CD4-positive, alpha-beta T cell (primary cell): ENCODE measurements around the gene CCN5. TPM values are rescaled to one million over a fixed set of nuclear protein-coding genes. Genes with fewer than 3 reads are reported as not detected.

Experiments used
- ATAC-seq: fragments of 200-7000 bp; cut with Tn5 transposase; one replicate; pipeline ENCODE4 v1.10.0; 2022; ENCODE audit warnings: mild to moderate bottlenecking; ENCODE audit not compliant: poor library complexity
- CTCF ChIA-PET: fragments of 350-600 bp; sonication (Branson Sonifier 250); formaldehyde crosslinking; loops from one replicate; lab custom pipeline; 2021; ENCODE audit warnings: antibody characterized with exemption, inconsistent platforms; lab: Charles Lee
- POLR2A ChIA-PET: fragments of 350-600 bp; sonication (Branson Sonifier 250); formaldehyde crosslinking; loops from one replicate; lab custom pipeline; 2021; ENCODE audit warnings: antibody characterized with exemption, inconsistent platforms; lab: Charles Lee
- DNase-seq, 14 experiments: peaks; one replicate each; pipeline ENCODE4 v3.0.0-alpha.2; 2013 to 2020; ENCODE audit warnings: mixed read lengths in 2 of 14
- H3K27ac ChIP-seq, 2 donors: one replicate each; pipeline versions ENCODE4 v1.5.1 to v1.7.0; 2013; ENCODE audit warnings: low read length in 2 of 2, low read depth in 1 of 2, mild to moderate bottlenecking in 1 of 2
- H3K27me3 ChIP-seq, 2 experiments: 1 replicate in 1 of 2; 2 replicates in 1 of 2; pipeline versions ENCODE4 v1.6.1 to v1.7.0; 2013; ENCODE audit warnings: low read length in 2 of 2, control low read depth in 1 of 2, mild to moderate bottlenecking in 1 of 2, moderate library complexity in 1 of 2; ENCODE audit not compliant: insufficient read depth in 2 of 2, control insufficient read depth in 1 of 2
- H3K36me3 ChIP-seq: one replicate; pipeline ENCODE4 v1.6.1; 2013; ENCODE audit warnings: low read length, control low read depth; ENCODE audit not compliant: insufficient read depth
- H3K4me1 ChIP-seq: one replicate; pipeline ENCODE4 v1.6.1; 2013; ENCODE audit warnings: low read length, control low read depth; ENCODE audit not compliant: insufficient read depth
- H3K4me3 ChIP-seq: one replicate; pipeline ENCODE4 v1.5.1; 2013; ENCODE audit warnings: mild to moderate bottlenecking, low read length, moderate library complexity
- H3K9me3 ChIP-seq, 2 experiments: 1 replicate in 1 of 2; 2 replicates in 1 of 2; pipeline versions ENCODE4 v1.6.1 to v1.7.0; 2013; ENCODE audit warnings: low read length in 2 of 2, mild to moderate bottlenecking in 2 of 2, control low read depth in 1 of 2, moderate library complexity in 1 of 2; ENCODE audit not compliant: control insufficient read depth in 1 of 2, insufficient read depth in 1 of 2
- H3K27ac Mint-ChIP-seq: one replicate; pipeline ENCODE4 v1.8.0; 2020; ENCODE audit warnings: mixed read lengths
- H3K27me3 Mint-ChIP-seq: one replicate; pipeline ENCODE4 v1.8.0; 2021; ENCODE audit warnings: mixed read lengths
- H3K36me3 Mint-ChIP-seq: one replicate; pipeline ENCODE4 v1.8.0; 2021; ENCODE audit warnings: low read depth, mixed read lengths
- H3K4me1 Mint-ChIP-seq: one replicate; pipeline ENCODE4 v1.8.0; 2021; ENCODE audit warnings: low read depth, mixed read lengths
- H3K4me3 Mint-ChIP-seq: one replicate; pipeline ENCODE4 v1.8.0; 2020; ENCODE audit warnings: mild to moderate bottlenecking, mixed read lengths
- H3K9me3 Mint-ChIP-seq: one replicate; pipeline ENCODE4 v1.8.0; 2020; ENCODE audit warnings: mixed read lengths
- intact Hi-C, 2 experiments: fragments of 100-400 bp; cut with DNase I in 1 of 2; cut with micrococcal nuclease in 1 of 2; formaldehyde crosslinking; loops; one replicate each; pipeline versions ENCODE4 v1.15.1 to v1.9.0; 2023 to 2025; cut with DNase I, micrococcal nuclease
- total RNA-seq, 174 experiments: library from RNA in 2 of 174; stranded (reverse) in 2 of 174; gene quantifications; one replicate each; pipeline ENCODE4 v1.2.3 and lab custom pipeline; 2021 to 2026
- TF ChIP-seq, protein P1 (sequence below): fragments of 200-600 bp; IDR thresholded peaks from one replicate; pipeline ENCODE4 v1.8.0; 2022; ENCODE audit warnings: antibody characterized with exemption, mild to moderate bottlenecking

Gene CCN5
- total RNA-seq, 2 experiments from 2014 or later = not detected

DNA sequence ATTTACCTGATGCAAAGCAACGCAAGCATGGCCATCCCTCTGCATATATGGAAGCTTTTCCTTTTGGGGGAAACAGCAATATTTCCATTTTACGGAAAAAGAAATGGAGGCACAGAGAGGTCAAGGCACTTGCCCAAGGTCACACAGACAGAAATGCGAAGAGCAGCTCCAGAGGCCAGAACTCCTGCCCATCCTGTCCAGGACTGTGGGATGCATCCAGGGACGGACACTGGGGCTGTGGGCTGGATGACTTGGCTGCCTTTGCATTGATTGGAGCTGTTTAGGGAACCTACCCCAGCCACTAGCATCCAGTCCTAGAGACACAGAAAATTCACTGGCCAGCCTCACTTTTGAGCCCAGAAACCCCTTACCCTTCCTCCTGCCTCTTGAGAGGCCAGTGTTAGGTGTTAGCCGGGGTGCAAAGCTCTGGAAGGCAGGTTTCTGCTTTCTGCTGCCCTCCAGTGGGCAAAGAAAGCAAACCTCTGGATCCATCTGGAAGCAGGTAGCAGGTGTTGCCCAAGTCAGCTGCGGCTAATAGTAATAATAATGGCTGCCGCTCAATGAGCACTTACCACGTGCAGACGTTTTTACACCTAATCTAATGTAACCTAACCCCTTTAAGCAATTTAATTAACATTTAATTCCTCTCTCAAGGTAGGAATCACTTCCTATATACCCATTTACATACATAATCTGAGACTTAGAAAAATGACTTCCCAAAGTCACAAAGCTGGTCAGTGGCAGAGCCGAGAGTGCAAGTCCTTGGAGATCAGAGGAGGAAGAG lies 31.7 kb upstream of the CCN5 start:
- ChIA-PET POLR2A (interaction anchor here (0.6 to 1.5 kb wide), 9 partner anchors 11 to 297 kb away, joined by 3 to 9 read pairs (median 4); no protein-coding TSS in a partner anchor), CTCF (interaction anchor here (0.6 to 3.3 kb wide), 19 partner anchors 9 to 473 kb away, joined by 3 to 24 read pairs (median 5); partner anchors contain the start of genes ADA, OSER1 and TTPAL)
- intact Hi-C loops = loop anchor here (1.0 to 5.0 kb wide), 3 partner anchors 36 to 184 kb away; no protein-coding TSS in a partner anchor
- TF ChIP-seq, protein P1, sequence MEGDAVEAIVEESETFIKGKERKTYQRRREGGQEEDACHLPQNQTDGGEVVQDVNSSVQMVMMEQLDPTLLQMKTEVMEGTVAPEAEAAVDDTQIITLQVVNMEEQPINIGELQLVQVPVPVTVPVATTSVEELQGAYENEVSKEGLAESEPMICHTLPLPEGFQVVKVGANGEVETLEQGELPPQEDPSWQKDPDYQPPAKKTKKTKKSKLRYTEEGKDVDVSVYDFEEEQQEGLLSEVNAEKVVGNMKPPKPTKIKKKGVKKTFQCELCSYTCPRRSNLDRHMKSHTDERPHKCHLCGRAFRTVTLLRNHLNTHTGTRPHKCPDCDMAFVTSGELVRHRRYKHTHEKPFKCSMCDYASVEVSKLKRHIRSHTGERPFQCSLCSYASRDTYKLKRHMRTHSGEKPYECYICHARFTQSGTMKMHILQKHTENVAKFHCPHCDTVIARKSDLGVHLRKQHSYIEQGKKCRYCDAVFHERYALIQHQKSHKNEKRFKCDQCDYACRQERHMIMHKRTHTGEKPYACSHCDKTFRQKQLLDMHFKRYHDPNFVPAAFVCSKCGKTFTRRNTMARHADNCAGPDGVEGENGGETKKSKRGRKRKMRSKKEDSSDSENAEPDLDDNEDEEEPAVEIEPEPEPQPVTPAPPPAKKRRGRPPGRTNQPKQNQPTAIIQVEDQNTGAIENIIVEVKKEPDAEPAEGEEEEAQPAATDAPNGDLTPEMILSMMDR = peak; percentile 58
- Histone ChIP-seq H3K36me3 (no peaks in the 10 kb centered on the region), H3K27ac (no peak overlapping the region), H3K27me3 (no peaks in the 10 kb centered on the region), H3K4me1 (peaks cover 5% of the 10 kb centered on the region), H3K4me3 (no peak overlapping the region), H3K9me3 (no peaks in the 10 kb centered on the region)
- Mint-ChIP-seq H3K27ac (no peak overlapping the region), H3K36me3 (no peaks in the 10 kb centered on the region), H3K4me3 (no peak overlapping the region), H3K4me1 (peaks cover 15% of the 10 kb centered on the region), H3K9me3 (no peaks in the 10 kb centered on the region), H3K27me3 (no peaks in the 10 kb centered on the region)
- peak in 12 of 14 experiments; percentile 20 to 81 (median 52) for DNase-seq
- ATAC-seq = peak; percentile 76

GRCh38 chr20:44684047-44684967 lies 30.9 kb upstream of the CCN5 start:
- Mint-ChIP-seq H3K36me3 (no peaks in the 10 kb centered on the region), H3K27me3 (no peaks in the 10 kb centered on the region), H3K27ac (no peak overlapping the region), H3K4me3 (no peak overlapping the region), H3K4me1 (peaks cover 15% of the 10 kb centered on the region), H3K9me3 (no peaks in the 10 kb centered on the region)
- CTCF ChIA-PET = interaction anchor here (0.6 to 3.3 kb wide), 32 partner anchors 10 to 748 kb away, joined by 3 to 24 read pairs (median 4); partner anchors contain the start of genes ADA, OSER1 and TTPAL
- Histone ChIP-seq H3K36me3 (no peaks in the 10 kb centered on the region), H3K9me3 (no peaks in the 10 kb centered on the region), H3K4me3 (no peak overlapping the region), H3K27me3 (no peaks in the 10 kb centered on the region), H3K4me1 (peaks cover 5% of the 10 kb centered on the region), H3K27ac (no peak overlapping the region)
- DNase-seq (no peak), ATAC-seq (no peak)
- POLR2A ChIA-PET = interaction anchor here (0.9 to 1.7 kb wide), 7 partner anchors 12 to 74 kb away, joined by 3 to 9 read pairs (median 6); no protein-coding TSS in a partner anchor
- TF ChIP-seq, protein P1 = no peak
- intact Hi-C loops = loop anchor here (1.0 to 5.0 kb wide), 3 partner anchors 37 to 183 kb away; no protein-coding TSS in a partner anchor

GRCh38 chr20:44686934-44687333 lies 28.2 kb upstream of the CCN5 start:
- H3K36me3 Mint-ChIP-seq = no peaks in the 10 kb centered on the region
- Histone ChIP-seq H3K4me3 (no peak overlapping the region), H3K36me3 (no peaks in the 10 kb centered on the region), H3K27me3 (no peaks in the 10 kb centered on the region), H3K4me1 (peaks cover 5% of the 10 kb centered on the region), H3K9me3 (no peaks in the 10 kb centered on the region), H3K27ac (no peak overlapping the region)
- ATAC-seq (no peak), DNase-seq (no peak)
- no peak overlapping the region for H3K27ac Mint-ChIP-seq
- H3K4me1 Mint-ChIP-seq = peaks cover 15% of the 10 kb centered on the region
- no peak overlapping the region for H3K4me3 Mint-ChIP-seq
- POLR2A ChIA-PET = no interaction called here
- CTCF ChIA-PET = no interaction called here
- TF ChIP-seq, protein P1 = no peak
- no peaks in the 10 kb centered on the region for H3K9me3 Mint-ChIP-seq
- intact Hi-C loops = loop anchor here (5.0 kb wide), 5 partner anchors 35 to 625 kb away; partner anchors contain the start of gene ADA (in 1 of the 2)
- no peaks in the 10 kb centered on the region for H3K27me3 Mint-ChIP-seq
